OCI-LY1 (cell line): ENCODE measurements around the gene EIF2AK2.

Experiments used
- EZH2 ChIP-seq: fragments of 200-600 bp; sonication (generic), shearing (Covaris generic); IDR thresholded peaks from 2 replicates; pipeline ENCODE4 v1.8.0; 2017; ENCODE audit warnings: borderline replicate concordance, mixed run types, mild to moderate bottlenecking, antibody characterized with exemption, low read length, moderate library complexity, mixed read lengths
- TF ChIP-seq, protein P1 (sequence below): fragments of 200-600 bp; sonication (generic), shearing (Covaris generic); IDR thresholded peaks from 2 replicates; pipeline ENCODE4 v1.5.1; 2017; ENCODE audit warnings: mild to moderate bottlenecking, antibody characterized with exemption, low read length, moderate library complexity, mixed read lengths

DNA sequence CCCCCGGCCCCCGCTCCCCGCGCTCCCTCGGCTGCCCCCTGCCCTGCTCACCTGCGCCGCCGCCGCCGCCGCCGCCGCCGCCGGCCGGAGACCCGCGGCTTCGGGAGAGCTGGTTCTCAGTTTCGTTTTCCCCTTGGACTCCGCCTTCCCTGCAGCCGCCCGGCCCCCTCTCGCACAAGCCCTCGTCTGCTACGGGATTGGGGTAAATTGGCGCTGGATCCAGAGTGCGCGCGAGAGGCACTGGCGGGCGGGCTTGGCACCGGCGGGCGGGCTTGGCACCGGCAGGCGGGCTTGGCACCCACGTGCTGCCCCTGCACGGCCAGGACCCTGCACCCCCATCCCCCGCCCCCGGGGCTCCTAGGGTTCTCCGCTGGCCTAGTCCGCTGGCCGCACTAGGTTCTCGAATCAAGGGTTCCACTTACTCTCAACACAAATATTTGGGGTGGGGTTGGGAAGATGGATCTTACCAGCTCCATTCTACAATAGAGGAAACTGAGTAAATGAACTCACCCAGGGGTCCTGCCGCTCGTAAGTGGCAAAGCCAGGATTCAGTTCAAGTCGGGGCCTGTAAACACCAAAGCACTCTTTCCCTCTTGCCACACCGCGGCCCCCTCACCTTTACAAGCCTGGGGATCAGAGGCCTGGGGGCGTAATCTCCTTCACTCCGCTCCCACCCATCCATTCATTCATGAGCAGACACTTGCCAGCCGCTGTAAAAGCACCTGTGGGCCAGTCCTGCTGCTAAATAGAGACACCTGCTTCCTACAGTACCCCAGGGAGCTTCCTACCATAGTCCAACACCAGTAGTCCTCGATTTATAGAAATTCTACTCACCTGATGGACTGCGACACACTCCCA, at the start of gene EIF2AK2:
- TF ChIP-seq, protein P1, sequence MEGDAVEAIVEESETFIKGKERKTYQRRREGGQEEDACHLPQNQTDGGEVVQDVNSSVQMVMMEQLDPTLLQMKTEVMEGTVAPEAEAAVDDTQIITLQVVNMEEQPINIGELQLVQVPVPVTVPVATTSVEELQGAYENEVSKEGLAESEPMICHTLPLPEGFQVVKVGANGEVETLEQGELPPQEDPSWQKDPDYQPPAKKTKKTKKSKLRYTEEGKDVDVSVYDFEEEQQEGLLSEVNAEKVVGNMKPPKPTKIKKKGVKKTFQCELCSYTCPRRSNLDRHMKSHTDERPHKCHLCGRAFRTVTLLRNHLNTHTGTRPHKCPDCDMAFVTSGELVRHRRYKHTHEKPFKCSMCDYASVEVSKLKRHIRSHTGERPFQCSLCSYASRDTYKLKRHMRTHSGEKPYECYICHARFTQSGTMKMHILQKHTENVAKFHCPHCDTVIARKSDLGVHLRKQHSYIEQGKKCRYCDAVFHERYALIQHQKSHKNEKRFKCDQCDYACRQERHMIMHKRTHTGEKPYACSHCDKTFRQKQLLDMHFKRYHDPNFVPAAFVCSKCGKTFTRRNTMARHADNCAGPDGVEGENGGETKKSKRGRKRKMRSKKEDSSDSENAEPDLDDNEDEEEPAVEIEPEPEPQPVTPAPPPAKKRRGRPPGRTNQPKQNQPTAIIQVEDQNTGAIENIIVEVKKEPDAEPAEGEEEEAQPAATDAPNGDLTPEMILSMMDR = no peak
- TF ChIP-seq EZH2 = no peak
